ENCODE data around the gene BMP4. TPM values are rescaled to one million over a fixed set of nuclear protein-coding genes. Genes with fewer than 3 reads are reported as not detected.

BMP4 gene
- total and polyA plus RNA-seq, 10 of the 15 experiments (the other 5 are each of a cell fraction or from before 2014, with no cell fraction given) = 0.11 to 1.8 (median 0.60) TPM; not detected in 1

DNA sequence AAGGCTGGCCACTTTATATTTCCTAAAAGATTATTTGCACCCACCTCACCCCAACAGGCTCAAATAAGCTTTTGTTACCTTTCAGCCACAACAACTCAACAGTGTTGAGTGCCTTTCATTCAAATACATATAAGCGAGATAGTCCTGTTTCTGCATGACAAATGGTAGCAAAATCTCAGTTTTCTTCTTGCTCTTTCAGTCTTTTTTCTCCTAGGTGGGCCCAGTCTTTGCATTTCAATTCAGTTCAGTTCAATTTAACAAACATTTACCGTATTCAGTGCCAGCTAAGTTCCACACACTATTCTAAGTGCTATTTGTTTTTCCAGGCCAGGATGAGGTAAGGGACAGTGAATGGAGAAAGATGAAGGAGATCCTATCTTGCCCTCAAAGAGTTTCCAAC lies 25.9 kb upstream of the BMP4 start:
- Histone ChIP-seq H3K4me1 (ENCODE audit: control insufficient read depth, insufficient read depth, low read length) (no peaks in the 10 kb centered on the region), H3K4me3 (no peak overlapping the region), H3K9ac (ENCODE audit: control insufficient read depth, insufficient read depth, low read length) (no peak overlapping the region), H4K20me1 (ENCODE audit: control insufficient read depth, insufficient read depth) (no peaks in the 10 kb centered on the region), H3K79me2 (ENCODE audit: control insufficient read depth, insufficient read depth, low read length) (no peaks in the 10 kb centered on the region), H3K36me3 (ENCODE audit: control insufficient read depth in 2 of 2, insufficient read depth in 2 of 2, low read length in 1 of 2) (no peaks in the 10 kb centered on the region), H3K4me2 (ENCODE audit: control insufficient read depth, insufficient read depth) (no peak overlapping the region), H3K27me3 (replicated peaks in 1 of 2; ENCODE audit: control insufficient read depth in 2 of 2, insufficient read depth in 2 of 2, low read length in 1 of 2) (no peaks in the 10 kb centered on the region), H3K27ac (ENCODE audit: control insufficient read depth, insufficient read depth) (no peak overlapping the region), H2AFZ (ENCODE audit: control insufficient read depth, low read depth, low read length) (no peak overlapping the region), H3K9me3 (replicated peaks; ENCODE audit: control insufficient read depth, insufficient read depth, low read length) (no peaks in the 10 kb centered on the region; the same call in 2 of the 3 replicates)
- RAD21 ChIA-PET (ENCODE audit: unreplicated experiment) = no interaction called here
- SMC1A ChIA-PET (ENCODE audit: uncharacterized antibody, unreplicated experiment) = no interaction called here
- ATAC-seq (no peak), DNase-seq (ENCODE audit: low read depth, low spot score) (no peak), FAIRE-seq (no peak)
- no peak for TF ChIP-seq ZNF687 (IDR thresholded peaks at IDR 0.05)
- no peak for TF ChIP-seq FOS (IDR thresholded peaks at IDR 0.05; ENCODE audit: borderline replicate concordance, extremely low read depth, insufficient read length)
- no peak for TF ChIP-seq DPF2 (IDR thresholded peaks at IDR 0.05)
- TF ChIP-seq USF1 (IDR thresholded peaks at IDR 0.05; ENCODE audit: borderline replicate concordance, extremely low read length, insufficient read depth, low read depth, low read length) = no peak
- no peak for TF ChIP-seq NBN (IDR thresholded peaks at IDR 0.05)
- TF ChIP-seq RFX5 (IDR thresholded peaks at IDR 0.05; ENCODE audit: low read depth, low read length) = no peak
- no peak for TF ChIP-seq CBX5 (IDR thresholded peaks at IDR 0.05; ENCODE audit: low read depth)
- no peak for TF ChIP-seq TARDBP (IDR thresholded peaks at IDR 0.05; ENCODE audit: borderline replicate concordance)
- TF ChIP-seq SMARCA5 (IDR thresholded peaks at IDR 0.05) = no peak
- no peak for TF ChIP-seq NR2F1 (conservative IDR thresholded peaks at IDR 0.05)
- no peak for TF ChIP-seq SUPT20H (IDR thresholded peaks at IDR 0.05; ENCODE audit: borderline replicate concordance, control insufficient read depth, low read depth, low read length)
- in situ Hi-C loops (cut with MboI) = no loop called here
- BruUV-seq (replicated peaks) = no TSS peak
- intact Hi-C loops (cut with micrococcal nuclease; ENCODE audit: unreplicated experiment) = no loop called here
- WGBS (ENCODE audit: insufficient coverage, insufficient replicate concordance, low lambda C conversion rate, missing lambda C conversion rate) = 21% methylated on average over 2 of the region's 2 CpGs
- CTCF ChIA-PET = no interaction called here
- POLR2A ChIA-PET = no interaction called here

Data from GM12878 (cell line).